Subcutaneous adipose tissue (tissue), 4 donors: ENCODE measurements around the gene ATP6V0D1. TPM values are rescaled to one million over a fixed set of nuclear protein-coding genes. Genes with fewer than 3 reads are reported as not detected.

Source experiments
- CTCF ChIP-seq: fragments of 450-650 bp; IDR thresholded peaks from one replicate; pipeline ENCODE4 v1.5.1; 2016; ENCODE audit warnings: low read depth, mild to moderate bottlenecking, control low read depth, antibody characterized with exemption, moderate library complexity
- total RNA-seq, 4 donors: library from RNA; depleted of rRNA; stranded (reverse); fragments of >200 nt; gene quantifications; one replicate each; pipeline ENCODE4 v1.1.0, GENCODE V29; 2016

ATP6V0D1 gene
- total RNA-seq, 4 donors from 2014 or later, result 66.4 to 169 (median 82.9) TPM

GRCh38 chr16:67407176-67407787, 73.7 kb downstream of the ATP6V0D1 start:
- TF ChIP-seq CTCF, result no peak

GRCh38 chr16:67406111-67406971, 74.6 kb downstream of the ATP6V0D1 start:
- TF ChIP-seq CTCF, result no peak

DNA sequence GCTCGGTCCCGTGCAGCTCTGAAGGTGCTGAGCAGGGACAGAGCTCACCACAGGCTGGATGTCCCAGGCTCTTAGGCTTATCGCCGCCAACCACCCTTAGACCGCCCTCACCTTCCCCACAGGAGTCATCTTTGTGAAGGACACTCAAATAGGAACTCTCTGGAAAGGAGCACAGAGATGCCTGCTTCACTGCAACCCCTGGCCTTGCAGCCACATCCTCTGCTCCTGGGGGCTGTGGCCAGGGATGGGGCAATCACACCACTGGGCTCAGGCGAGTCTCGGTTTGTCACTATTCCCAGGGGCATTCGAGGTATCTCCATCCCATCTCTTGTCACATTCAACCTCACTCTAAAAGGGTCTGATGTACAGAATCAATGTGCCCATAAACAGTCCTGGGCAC, 75.6 kb downstream of the ATP6V0D1 start:
- TF ChIP-seq CTCF, result no peak

DNA sequence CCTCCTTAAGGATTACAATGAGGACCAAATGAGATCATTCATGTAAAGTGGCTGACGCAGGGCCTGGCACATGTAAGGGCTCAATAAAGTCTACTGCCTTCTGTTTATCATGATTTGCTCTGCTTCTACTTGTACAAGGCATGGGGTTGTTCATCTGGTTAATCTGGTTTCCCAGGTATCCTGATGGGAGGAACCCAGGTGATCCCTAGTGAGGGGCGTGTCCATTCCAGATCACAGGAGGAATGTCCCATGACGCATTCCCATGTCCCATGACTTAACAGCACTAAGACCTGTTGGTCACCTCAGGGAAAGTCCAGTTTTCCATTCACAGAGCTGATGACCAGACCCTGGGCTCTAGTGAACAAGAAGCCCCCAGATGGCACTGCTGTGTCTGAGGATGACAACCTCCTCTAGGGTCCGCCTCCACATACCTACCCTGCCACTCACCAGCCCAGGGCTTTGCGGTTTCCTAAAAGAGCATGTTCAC, 76.2 kb downstream of the ATP6V0D1 start:
- no peak for TF ChIP-seq CTCF

DNA sequence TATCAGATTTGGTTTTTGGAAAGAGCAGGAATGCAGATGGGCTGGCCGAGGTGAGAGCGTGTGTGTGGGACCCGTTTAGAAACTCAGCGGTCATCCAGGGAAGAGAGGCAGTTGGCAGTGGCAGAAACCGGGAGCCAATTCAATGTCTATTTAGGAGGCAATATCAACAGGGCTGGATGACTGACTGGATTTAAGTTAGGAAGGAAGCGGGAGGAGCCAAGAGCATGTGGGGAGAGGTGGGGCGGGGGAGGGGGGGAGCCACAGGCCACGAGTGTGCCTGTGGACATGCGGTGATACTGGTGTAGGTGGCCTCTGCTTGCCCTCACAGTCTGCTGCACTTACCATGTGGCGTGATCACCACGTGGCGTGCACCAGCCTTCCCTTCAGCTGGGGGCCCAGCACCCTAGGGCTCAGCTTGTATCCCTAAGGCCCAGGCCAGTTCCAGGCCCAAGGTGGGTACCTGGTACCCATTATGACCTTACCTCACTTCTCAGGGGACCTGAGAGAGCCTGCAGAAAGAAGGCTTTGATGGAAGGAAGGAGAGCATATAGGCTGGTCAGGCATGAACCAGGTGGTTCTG, 76.9 kb downstream of the ATP6V0D1 start:
- TF ChIP-seq CTCF, result no peak

- no peak for TF ChIP-seq CTCF
Measured at GRCh38 chr16:67400901-67401300, 80.1 kb downstream of the ATP6V0D1 start.
